GM10248 (cell line): ENCODE measurements around the gene TOB1.
"Not testable (repeated sequence)": the region's sequence is repeated elsewhere in the genome, so short reads cannot be mapped to it uniquely, and the experiment has no call there.

Source experiments
- CTCF ChIA-PET: fragments of 300-600 bp; sonication (Branson Sonifier 250); formaldehyde crosslinking; extraction: SDS; loops from one replicate; lab custom pipeline; 2021; ENCODE audit warnings: antibody characterized with exemption; lab: Yijun Ruan, JAX
- POLR2A ChIA-PET: fragments of 350-650 bp; sonication (Branson Sonifier 250); formaldehyde crosslinking; extraction: SDS; loops from one replicate; lab custom pipeline; 2020; ENCODE audit warnings: antibody characterized with exemption; lab: Yijun Ruan, JAX
- DNase-seq: peaks from one replicate; pipeline ENCODE4 v3.0.0; 2012; ENCODE audit errors: extremely low spot score
- CTCF ChIP-seq: IDR thresholded peaks from 2 replicates; pipeline ENCODE4 v1.5.1; 2012; ENCODE audit warnings: mild to moderate bottlenecking, low read depth; ENCODE audit errors: extremely low read depth, missing control alignments, control extremely low read depth

Gene TOB1

GRCh38 chr17:50882851-50883250, 16.7 kb upstream of the TOB1 start:
- POLR2A ChIA-PET: interaction anchor here (2.0 kb wide), 1 partner anchor 17 kb away, joined by 8 read pairs; the partner anchor contains the start of gene TOB1
- CTCF ChIA-PET: no interaction called here
- DNase-seq: no peak

DNA sequence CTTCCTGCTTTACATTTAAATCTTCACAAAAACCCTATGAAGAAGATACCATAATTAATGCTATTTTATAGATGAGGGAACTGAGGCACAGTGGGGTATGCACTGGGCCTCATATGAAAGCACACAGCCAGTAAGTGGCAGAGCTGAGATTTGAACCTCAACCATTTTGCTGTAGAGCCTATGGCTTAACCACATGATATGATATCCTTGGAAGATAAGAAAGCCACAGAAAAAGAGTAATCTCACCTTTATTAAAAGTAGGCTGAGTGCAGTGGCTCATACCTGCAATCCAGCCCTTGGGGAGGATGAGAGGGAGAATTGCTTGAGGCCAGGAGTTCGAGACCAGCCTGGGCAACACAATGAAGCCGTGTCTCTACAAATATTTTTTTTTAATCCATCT, 15.0 kb upstream of the TOB1 start:
- TF ChIP-seq CTCF: no peak
- CTCF ChIA-PET: no interaction called here
- POLR2A ChIA-PET: no interaction called here
- DNase-seq: no peak

More at GRCh38 chr17:50882851-50883250, 16.7 kb upstream of the TOB1 start:
- TF ChIP-seq CTCF: no peak

DNA sequence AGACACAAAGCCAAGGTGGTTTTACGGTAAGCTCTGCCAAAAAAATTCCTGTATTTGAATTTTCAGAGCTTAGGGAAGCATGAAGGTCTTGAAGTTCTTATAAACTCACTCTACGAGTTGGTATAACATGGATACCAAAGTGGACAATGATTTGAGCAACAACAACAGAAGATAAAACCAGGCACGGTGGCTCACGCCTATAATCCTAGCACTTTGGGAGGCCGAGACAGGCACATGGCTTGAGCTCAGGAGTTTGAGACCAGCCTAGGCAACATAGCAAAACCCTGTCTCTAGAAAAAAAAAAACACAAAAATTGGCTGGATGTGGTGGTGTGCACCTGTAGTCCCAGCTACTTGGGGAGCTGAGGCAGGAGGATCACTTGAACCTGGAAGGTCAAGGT, 12.9 kb upstream of the TOB1 start:
- no peak for DNase-seq
- TF ChIP-seq CTCF: no peak
- CTCF ChIA-PET: interaction anchor here (0.9 to 1.2 kb wide), 3 partner anchors 13 to 33 kb away, joined by 3 to 4 read pairs (median 3); partner anchors contain the start of gene TOB1
- POLR2A ChIA-PET: interaction anchor here (2.7 kb wide), 1 partner anchor 13 kb away, joined by 17 read pairs; the partner anchor contains the start of gene TOB1

DNA sequence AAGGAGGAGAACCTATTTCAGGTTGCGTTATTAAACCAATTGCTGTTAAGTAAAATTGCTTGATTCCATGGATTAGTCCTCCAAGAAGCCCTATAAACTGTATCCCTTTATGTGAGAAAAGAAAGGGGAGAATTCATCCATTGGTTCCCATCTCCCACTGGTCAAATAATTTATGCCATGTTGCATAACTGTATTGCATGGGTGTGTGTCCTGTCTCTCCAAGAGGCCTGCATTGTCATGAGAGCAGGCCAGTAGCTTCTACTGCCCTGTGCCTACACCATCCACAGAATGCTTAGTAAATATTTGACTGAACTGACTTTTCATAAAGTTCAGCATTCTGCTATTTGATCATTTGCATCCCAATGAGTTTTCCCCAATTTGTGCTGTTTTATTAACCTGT, 11.7 kb upstream of the TOB1 start:
- ChIA-PET POLR2A (interaction anchor here (2.7 kb wide), 1 partner anchor 12 kb away, joined by 17 read pairs; the partner anchor contains the start of gene TOB1), CTCF (interaction anchor here (1.0 kb wide), 2 partner anchors 12 kb away, joined by 3 to 4 read pairs; partner anchors contain the start of gene TOB1)
- DNase-seq: no peak
- no peak for TF ChIP-seq CTCF

DNA sequence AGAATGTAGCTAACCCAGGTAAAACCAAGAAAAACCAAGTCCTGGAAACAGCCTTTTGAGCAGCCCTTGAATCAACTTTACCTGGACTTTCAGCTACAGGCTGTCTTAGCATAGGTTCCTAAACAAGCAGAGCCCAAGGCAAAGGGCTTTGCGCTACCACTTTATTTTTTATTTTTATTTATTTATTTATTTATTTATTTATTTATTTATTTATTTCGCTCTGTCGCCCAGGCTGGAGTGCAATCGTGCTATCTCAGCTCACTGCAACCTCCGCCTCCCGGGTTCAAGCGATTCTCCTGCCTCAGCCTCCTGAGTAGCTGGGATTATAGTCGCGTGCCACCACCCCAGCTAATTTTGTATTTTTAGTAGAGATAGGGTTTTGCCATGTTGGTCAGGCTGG, 10.9 kb upstream of the TOB1 start:
- ChIA-PET CTCF (interaction anchor here (0.7 kb wide), 1 partner anchor 25 kb away, joined by 5 read pairs; no protein-coding TSS in a partner anchor), POLR2A (interaction anchor here (2.7 kb wide), 1 partner anchor 11 kb away, joined by 17 read pairs; the partner anchor contains the start of gene TOB1)

DNA sequence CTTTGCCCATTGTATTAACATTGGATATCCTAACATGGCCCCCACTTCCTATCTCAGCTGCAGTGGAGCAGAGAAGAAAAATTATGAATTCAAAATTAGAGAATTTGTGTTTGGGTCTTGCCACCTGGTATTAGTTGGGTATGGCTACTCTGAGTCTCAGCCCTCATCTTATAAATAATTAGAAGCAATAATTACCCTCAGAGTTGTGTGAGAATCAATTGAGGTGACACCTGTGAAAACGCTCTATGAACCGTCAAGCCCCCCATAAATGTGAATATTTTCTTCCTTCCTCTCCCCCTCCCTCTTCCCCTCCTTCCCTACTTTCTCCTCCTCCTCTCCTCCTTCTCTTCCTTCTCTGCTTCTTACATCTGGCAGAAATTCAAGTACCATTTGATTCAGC, 8.9 kb upstream of the TOB1 start:
- ChIA-PET CTCF (interaction anchor here (1.2 to 2.2 kb wide), 2 partner anchors 10 to 22 kb away, joined by 3 to 9 read pairs; no protein-coding TSS in a partner anchor), POLR2A (no interaction called here)
- DNase-seq: no peak
- TF ChIP-seq CTCF: no peak

More for the DNA sequence above, 10.9 kb upstream of the TOB1 start:
- DNase-seq: not testable (repeated sequence)

DNA sequence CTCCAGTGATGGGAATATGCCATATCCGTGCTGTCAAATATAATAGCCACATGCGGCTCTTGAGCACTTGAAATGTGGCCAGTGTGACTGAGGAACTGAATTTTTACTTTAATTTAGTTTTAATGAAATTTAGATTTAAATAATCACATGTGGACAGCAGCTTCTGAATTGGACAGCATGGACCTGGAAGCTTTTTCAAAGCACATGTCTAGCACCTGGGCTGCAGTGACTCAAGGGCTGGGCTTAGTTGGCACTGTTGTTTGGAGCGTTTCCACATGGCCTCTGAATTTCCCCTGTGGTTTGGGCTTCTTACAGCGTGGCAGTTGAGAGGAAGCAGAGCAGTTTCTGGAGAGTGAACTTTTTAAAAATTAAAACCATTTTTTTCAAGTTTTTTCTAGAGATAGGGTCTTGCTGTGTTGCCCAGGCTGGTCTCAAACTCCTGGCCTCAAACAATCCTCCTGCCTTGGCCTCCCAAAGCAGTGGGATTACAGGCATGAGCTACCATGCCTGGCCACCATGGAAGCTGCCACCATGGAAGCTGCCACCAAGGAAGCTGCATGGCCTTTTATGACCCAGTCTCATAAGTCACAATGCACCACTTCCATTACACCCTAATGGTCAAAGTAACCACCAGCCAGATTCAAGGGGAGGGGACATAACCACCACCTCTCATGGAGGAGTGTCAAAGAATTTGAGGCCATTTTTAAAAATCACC, 6.7 kb upstream of the TOB1 start:
- no peak for TF ChIP-seq CTCF
- CTCF ChIA-PET: interaction anchor here (0.7 to 1.7 kb wide), 6 partner anchors 11 to 90 kb away, joined by 3 to 5 read pairs (median 3); no protein-coding TSS in a partner anchor
- DNase-seq: no peak
- POLR2A ChIA-PET: no interaction called here
